PC-3 (cell line): Measurements from ENCODE around the gene NSMF.
A peak's percentile ranks its signal among the peaks of the same experiment; 100 is the strongest.

ENCODE experiments used
- EZH2 ChIP-seq: fragments of 300-600 bp; sonication (generic); IDR thresholded peaks from one replicate; pipeline ENCODE4 v1.6.1; 2017; ENCODE audit warnings: antibody characterized with exemption, mild to moderate bottlenecking, low read length; ENCODE audit not compliant: unreplicated experiment
- EZH2phosphoT487 ChIP-seq: fragments of 300-600 bp; sonication (generic); IDR thresholded peaks from 2 replicates; pipeline ENCODE4 v1.6.1; 2018; ENCODE audit warnings: mild to moderate bottlenecking, antibody characterized with exemption, low read length, borderline replicate concordance
- TF ChIP-seq, protein P1 (sequence below): fragments of 300-600 bp; sonication (generic); conservative IDR thresholded peaks from 2 replicates; pipeline ENCODE4 v1.5.1; 2017; ENCODE audit warnings: antibody characterized with exemption, low read depth, mild to moderate bottlenecking, low read length

- no peak for TF ChIP-seq EZH2
- TF ChIP-seq EZH2phosphoT487 = peak; percentile 69
- TF ChIP-seq, protein P1, sequence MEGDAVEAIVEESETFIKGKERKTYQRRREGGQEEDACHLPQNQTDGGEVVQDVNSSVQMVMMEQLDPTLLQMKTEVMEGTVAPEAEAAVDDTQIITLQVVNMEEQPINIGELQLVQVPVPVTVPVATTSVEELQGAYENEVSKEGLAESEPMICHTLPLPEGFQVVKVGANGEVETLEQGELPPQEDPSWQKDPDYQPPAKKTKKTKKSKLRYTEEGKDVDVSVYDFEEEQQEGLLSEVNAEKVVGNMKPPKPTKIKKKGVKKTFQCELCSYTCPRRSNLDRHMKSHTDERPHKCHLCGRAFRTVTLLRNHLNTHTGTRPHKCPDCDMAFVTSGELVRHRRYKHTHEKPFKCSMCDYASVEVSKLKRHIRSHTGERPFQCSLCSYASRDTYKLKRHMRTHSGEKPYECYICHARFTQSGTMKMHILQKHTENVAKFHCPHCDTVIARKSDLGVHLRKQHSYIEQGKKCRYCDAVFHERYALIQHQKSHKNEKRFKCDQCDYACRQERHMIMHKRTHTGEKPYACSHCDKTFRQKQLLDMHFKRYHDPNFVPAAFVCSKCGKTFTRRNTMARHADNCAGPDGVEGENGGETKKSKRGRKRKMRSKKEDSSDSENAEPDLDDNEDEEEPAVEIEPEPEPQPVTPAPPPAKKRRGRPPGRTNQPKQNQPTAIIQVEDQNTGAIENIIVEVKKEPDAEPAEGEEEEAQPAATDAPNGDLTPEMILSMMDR = no peak
Observed at GRCh38 chr9:137482094-137482781, 23.1 kb upstream of the NSMF start.
